GM12872 (cell line): ENCODE measurements around the gene PRR13.

Experiments used
- TF ChIP-seq, protein P1 (sequence below): IDR thresholded peaks from 3 replicates; pipeline ENCODE4 v1.5.1; 2011; ENCODE audit warnings: low read depth, mild to moderate bottlenecking, low read length, moderate library complexity; ENCODE audit not compliant: insufficient read depth

PRR13 gene

DNA sequence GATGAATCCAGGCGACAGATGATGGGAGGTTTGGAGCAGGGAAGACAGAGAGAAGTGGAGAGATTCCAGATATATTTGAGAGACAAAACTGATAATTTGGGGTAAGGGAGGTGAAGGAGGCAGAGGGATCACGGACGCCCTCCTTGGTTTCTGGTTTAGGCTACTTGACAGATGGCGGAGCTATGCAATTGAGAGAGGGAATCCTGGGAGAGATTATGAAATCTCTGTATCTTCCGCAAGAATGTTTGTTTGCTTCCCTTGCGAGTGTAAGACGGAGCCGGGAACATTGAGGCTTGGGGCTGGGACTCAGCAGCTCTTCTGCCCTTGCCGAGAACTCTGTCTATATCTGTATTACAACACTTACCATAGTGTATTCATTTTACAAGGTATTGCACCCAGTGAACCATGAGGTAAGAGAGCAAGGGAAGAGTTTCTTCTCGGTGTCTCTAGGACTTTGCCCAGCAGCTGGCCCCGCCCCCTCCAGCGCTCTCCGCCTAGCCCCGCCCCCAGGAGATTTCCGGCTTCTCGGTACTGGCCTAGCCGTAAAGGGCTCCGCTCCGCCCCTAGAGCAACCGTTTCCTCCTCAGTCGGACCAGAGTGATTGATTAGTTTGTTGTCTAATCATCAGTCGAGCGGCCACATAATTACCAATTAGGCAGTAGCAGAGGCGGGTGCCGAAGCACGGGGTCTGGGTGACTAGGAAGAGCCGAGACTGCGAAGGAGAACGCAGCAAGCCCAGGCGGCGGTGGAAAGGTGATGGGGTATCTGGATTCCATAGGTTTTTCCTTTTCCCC is at the start of gene PRR13:
PRR13 (plus strand) TSS at position 695 of the 794 bp plus-strand sequence. CDS start 981 bp downstream, outside the sequence.
- TF ChIP-seq, protein P1, sequence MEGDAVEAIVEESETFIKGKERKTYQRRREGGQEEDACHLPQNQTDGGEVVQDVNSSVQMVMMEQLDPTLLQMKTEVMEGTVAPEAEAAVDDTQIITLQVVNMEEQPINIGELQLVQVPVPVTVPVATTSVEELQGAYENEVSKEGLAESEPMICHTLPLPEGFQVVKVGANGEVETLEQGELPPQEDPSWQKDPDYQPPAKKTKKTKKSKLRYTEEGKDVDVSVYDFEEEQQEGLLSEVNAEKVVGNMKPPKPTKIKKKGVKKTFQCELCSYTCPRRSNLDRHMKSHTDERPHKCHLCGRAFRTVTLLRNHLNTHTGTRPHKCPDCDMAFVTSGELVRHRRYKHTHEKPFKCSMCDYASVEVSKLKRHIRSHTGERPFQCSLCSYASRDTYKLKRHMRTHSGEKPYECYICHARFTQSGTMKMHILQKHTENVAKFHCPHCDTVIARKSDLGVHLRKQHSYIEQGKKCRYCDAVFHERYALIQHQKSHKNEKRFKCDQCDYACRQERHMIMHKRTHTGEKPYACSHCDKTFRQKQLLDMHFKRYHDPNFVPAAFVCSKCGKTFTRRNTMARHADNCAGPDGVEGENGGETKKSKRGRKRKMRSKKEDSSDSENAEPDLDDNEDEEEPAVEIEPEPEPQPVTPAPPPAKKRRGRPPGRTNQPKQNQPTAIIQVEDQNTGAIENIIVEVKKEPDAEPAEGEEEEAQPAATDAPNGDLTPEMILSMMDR: 0 out of 3 replicates have a peak, but pooled peaks have one; percentile 1

- TF ChIP-seq, protein P1: no peak
Observed at GRCh38 chr12:53399896-53400295, 41.6 kb upstream of the PRR13 start.

- TF ChIP-seq, protein P1: no peak
Observed at GRCh38 chr12:53402871-53403270, 38.7 kb upstream of the PRR13 start.

GRCh38 chr12:53410951-53411350 is 30.6 kb upstream of the PRR13 start:
- TF ChIP-seq, protein P1: no peak

GRCh38 chr12:53413485-53414204 is 27.9 kb upstream of the PRR13 start:
- TF ChIP-seq, protein P1: no peak

- TF ChIP-seq, protein P1: no peak
Observed at GRCh38 chr12:53414756-53415417, 26.6 kb upstream of the PRR13 start.

DNA sequence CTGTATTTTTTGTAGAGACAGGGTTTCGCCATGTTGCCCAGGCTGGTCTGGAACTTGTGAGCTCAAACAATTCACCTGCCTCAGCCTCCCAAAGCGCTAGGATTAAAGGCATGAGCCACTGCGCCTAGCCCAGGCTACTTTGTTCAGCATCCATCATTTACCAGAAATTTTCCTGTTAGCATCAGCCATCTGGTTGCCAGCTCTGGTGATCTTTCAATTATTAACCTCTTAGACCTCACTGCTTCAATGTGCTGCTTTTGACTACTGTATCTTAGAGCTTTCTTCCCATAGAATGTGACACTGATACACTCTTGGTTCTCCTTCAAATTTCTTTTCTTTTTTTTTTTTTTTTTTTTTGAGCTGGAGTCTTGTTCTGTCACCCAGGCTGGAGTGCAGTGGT is 23.3 kb upstream of the PRR13 start:
- TF ChIP-seq, protein P1: no peak
